A549 (cell line): ENCODE results near the gene KLHL24. TPM values are rescaled to one million over a fixed set of nuclear protein-coding genes. Genes with fewer than 3 reads are reported as not detected.

Source experiments
- ATAC-seq, 2 experiments: fragments of 200-7000 bp in 1 of 2; fragments of >200 bp in 1 of 2; cut with Nextera tagmentation in 1 of 2; cut with Tn5 transposase in 1 of 2; 3 replicates each; pipeline versions ENCODE4 v1.8.0 to v1.9.1; 2018 to 2020; ENCODE audit warnings: mild to moderate bottlenecking in 1 of 2, moderate library complexity in 1 of 2
- CTCF ChIA-PET: fragments of 300-600 bp; sonication (Branson Sonifier 250); formaldehyde crosslinking; extraction: SDS; loops from one replicate; lab custom pipeline; 2021; ENCODE audit warnings: antibody characterized with exemption, inconsistent platforms; lab: Yijun Ruan, JAX
- POLR2A ChIA-PET: fragments of 350-600 bp; formaldehyde crosslinking; extraction: SDS; loops from one replicate; lab custom pipeline; 2021; ENCODE audit warnings: antibody characterized with exemption, inconsistent platforms; lab: Yijun Ruan, JAX
- DNase-seq, 2 experiments: peaks; one replicate each; pipeline versions ENCODE4 v3.0.0 to v3.0.0-alpha.2; 2011 to 2016; ENCODE audit warnings: low read depth in 1 of 2, low spot score in 1 of 2
- FAIRE-seq: peaks from 2 replicates; lab custom pipeline; 2011; peaks lifted over from hg19 to GRCh38; lab: Jason Lieb, UNC
- H3K27ac ChIP-seq, 2 experiments: fragments of >200 bp; sonication (Bioruptor Twin); formaldehyde crosslinking; 3 replicates each; pipeline ENCODE4 v1.5.1; 2016 to 2017
- H3K4me1 ChIP-seq: fragments of >200 bp; sonication (Bioruptor Twin); formaldehyde crosslinking; 3 replicates; pipeline ENCODE4 v1.6.1; 2016
- H3K4me2 ChIP-seq: fragments of >200 bp; sonication (Bioruptor Twin); formaldehyde crosslinking; 3 replicates; pipeline ENCODE4 v1.6.1; 2016
- H3K4me3 ChIP-seq: fragments of >200 bp; sonication (Bioruptor Twin); formaldehyde crosslinking; 3 replicates; pipeline ENCODE4 v1.5.1; 2016
- H3K9me3 ChIP-seq: fragments of >200 bp; sonication (Bioruptor Twin); formaldehyde crosslinking; 3 replicates; pipeline ENCODE4 v1.6.1; 2016
- CBX2 ChIP-seq: fragments of 200-600 bp; sonication (generic); IDR thresholded peaks from 2 replicates; pipeline ENCODE4 v1.6.1; 2016; ENCODE audit warnings: low read depth, mild to moderate bottlenecking, borderline replicate concordance
- CBX8 ChIP-seq: fragments of 200-600 bp; sonication (generic); IDR thresholded peaks from 2 replicates; pipeline ENCODE4 v1.6.1; 2016
- CEBPB ChIP-seq, 2 experiments: fragments of >200 bp in 1 of 2; sonication (Bioruptor Twin) in 1 of 2; formaldehyde crosslinking in 1 of 2; IDR thresholded peaks; 2 replicates each; pipeline ENCODE4 v1.6.1; 2012 to 2016
- CHD2 ChIP-seq: fragments of 150-350 bp; IDR thresholded peaks from 2 replicates; pipeline ENCODE4 v1.6.1; 2014; ENCODE audit warnings: low read length; ENCODE audit not compliant: partially characterized antibody
- CHD4 ChIP-seq: fragments of 200-600 bp; sonication (generic); IDR thresholded peaks from 2 replicates; pipeline ENCODE4 v1.6.1; 2016; ENCODE audit warnings: antibody characterized with exemption, mild to moderate bottlenecking, borderline replicate concordance
- EHF ChIP-seq: fragments of 250-450 bp; sonication (Bioruptor Pico); IDR thresholded peaks from 2 replicates; pipeline ENCODE4 v1.5.0; 2020; ENCODE audit warnings: mild to moderate bottlenecking
- EP300 ChIP-seq, 2 experiments: fragments of >200 bp; sonication (Bioruptor Twin); formaldehyde crosslinking; IDR thresholded peaks; 2 replicates in 1 of 2; 3 replicates in 1 of 2; pipeline ENCODE4 v1.6.1; 2016 to 2017
- ESRRA ChIP-seq: fragments of 150-350 bp; IDR thresholded peaks from 2 replicates; pipeline ENCODE4 v1.6.1; 2014; ENCODE audit warnings: mild to moderate bottlenecking, low read length, borderline replicate concordance
- FOSB ChIP-seq: fragments of 250-450 bp; sonication (Bioruptor Pico); IDR thresholded peaks from 2 replicates; pipeline ENCODE4 v1.5.0; 2020; ENCODE audit warnings: mild to moderate bottlenecking, moderate library complexity
- FOXS1 ChIP-seq: fragments of 250-450 bp; sonication (Bioruptor Pico); IDR thresholded peaks from 2 replicates; pipeline ENCODE4 v1.5.0; 2020; ENCODE audit warnings: mild to moderate bottlenecking, moderate library complexity
- HDAC2 ChIP-seq: fragments of 200-600 bp; sonication (generic); IDR thresholded peaks from 2 replicates; pipeline ENCODE4 v1.6.1; 2016
- HEYL ChIP-seq: fragments of 250-450 bp; sonication (Bioruptor Pico); IDR thresholded peaks from 2 replicates; pipeline ENCODE4 v1.8.0; 2021; ENCODE audit warnings: mild to moderate bottlenecking, moderate library complexity
- HOXA7 ChIP-seq: fragments of 250-450 bp; sonication (Bioruptor Pico); IDR thresholded peaks from 2 replicates; pipeline ENCODE4 v1.5.0; 2020; ENCODE audit warnings: mild to moderate bottlenecking, moderate library complexity
- JUN ChIP-seq, 2 experiments: fragments of >200 bp; sonication (Bioruptor Twin); formaldehyde crosslinking; IDR thresholded peaks; 2 replicates in 1 of 2; 3 replicates in 1 of 2; pipeline ENCODE4 v1.6.1; 2016 to 2017
- KDM5A ChIP-seq: fragments of 200-600 bp; sonication (generic); IDR thresholded peaks from 2 replicates; pipeline ENCODE4 v1.6.1; 2016; ENCODE audit warnings: antibody characterized with exemption, mild to moderate bottlenecking
- MAZ ChIP-seq: fragments of 150-350 bp; IDR thresholded peaks from 2 replicates; pipeline ENCODE4 v1.6.1; 2014; ENCODE audit warnings: antibody characterized with exemption, low read depth, low read length, borderline replicate concordance
- MYC ChIP-seq: IDR thresholded peaks from 2 replicates; pipeline ENCODE4 v1.6.1; 2012; ENCODE audit warnings: mild to moderate bottlenecking, inconsistent platforms, low read length, improper control_type of control experiment, borderline replicate concordance
- NFE2L2 ChIP-seq: fragments of 150-350 bp; conservative IDR thresholded peaks from 2 replicates; pipeline ENCODE4 v1.6.1; 2014; ENCODE audit warnings: low read length
- NPAS2 ChIP-seq: fragments of 250-450 bp; sonication (Bioruptor Pico); IDR thresholded peaks from 2 replicates; pipeline ENCODE4 v1.8.0; 2022; ENCODE audit warnings: mild to moderate bottlenecking, moderate library complexity, borderline replicate concordance
- NR3C1 ChIP-seq: fragments of >200 bp; sonication (Bioruptor Twin); formaldehyde crosslinking; IDR thresholded peaks from 3 replicates; pipeline ENCODE4 v1.6.1; 2017
- PHF8 ChIP-seq: fragments of 200-600 bp; sonication (generic); IDR thresholded peaks from 2 replicates; pipeline ENCODE4 v1.6.1; 2016; ENCODE audit warnings: low read depth, mild to moderate bottlenecking, antibody characterized with exemption, moderate library complexity, borderline replicate concordance
- POLR2A ChIP-seq: IDR thresholded peaks from 2 replicates; pipeline ENCODE4 v1.6.1; 2012; ENCODE audit warnings: mild to moderate bottlenecking, low read length
- POLR2AphosphoS2 ChIP-seq: conservative IDR thresholded peaks from 2 replicates; pipeline ENCODE4 v1.6.1; 2012; ENCODE audit warnings: low read length, improper control_type of control experiment, inconsistent platforms
- RARB ChIP-seq: fragments of 250-450 bp; sonication (Bioruptor Pico); IDR thresholded peaks from 2 replicates; pipeline ENCODE4 v1.8.0; 2021; ENCODE audit warnings: mild to moderate bottlenecking, moderate library complexity
- RCOR1 ChIP-seq: fragments of 150-350 bp; IDR thresholded peaks from 2 replicates; pipeline ENCODE4 v1.6.1; 2014; ENCODE audit warnings: antibody characterized with exemption, low read length, low read depth
- ZFP36 ChIP-seq: fragments of 450-650 bp; IDR thresholded peaks from 2 replicates; pipeline ENCODE4 v1.6.1; 2014; ENCODE audit warnings: borderline replicate concordance; ENCODE audit not compliant: partially characterized antibody
- ZNF302 ChIP-seq: fragments of 250-450 bp; sonication (Bioruptor Pico); IDR thresholded peaks from 2 replicates; pipeline ENCODE4 v1.9.0; 2021; ENCODE audit warnings: inconsistent platforms, mild to moderate bottlenecking, moderate library complexity
- ZSCAN20 ChIP-seq: fragments of 250-450 bp; sonication (Bioruptor Pico); IDR thresholded peaks from 2 replicates; pipeline ENCODE4 v1.8.0; 2022; ENCODE audit warnings: mild to moderate bottlenecking, moderate library complexity
- WGBS: methylation state at CpG from one replicate; pipeline ENCODE4 v1.1.6; 2017; ENCODE audit errors: missing lambda C conversion rate; 5-methylcytosine and 5-hydroxymethylcytosine counted together
- polyA plus RNA-seq, 4 experiments: library from polyadenylated mRNA; depleted of rRNA in 3 of 4; stranded (reverse); fragments of >200 nt; fragmentation: RNase III in 1 of 4; extraction: RNeasy Plus Mini Kit Qiagen cat#74134 plus additional on column Dnase treatment in 1 of 4; gene quantifications; 2 replicates in 3 of 4; 3 replicates in 1 of 4; pipeline ENCODE4 v1.2.3, GENCODE V29; 2011 to 2017
- TF ChIP-seq, protein P1 (sequence below): fragments of 250-450 bp; sonication (Bioruptor Pico); IDR thresholded peaks from 2 replicates; pipeline ENCODE4 v1.5.0; 2020; ENCODE audit warnings: low read depth, mild to moderate bottlenecking, moderate library complexity

Gene KLHL24
- polyA plus RNA-seq, 2 of the 4 experiments (the other 2 are of a cell fraction) = 4.0 to 11.9 TPM

DNA sequence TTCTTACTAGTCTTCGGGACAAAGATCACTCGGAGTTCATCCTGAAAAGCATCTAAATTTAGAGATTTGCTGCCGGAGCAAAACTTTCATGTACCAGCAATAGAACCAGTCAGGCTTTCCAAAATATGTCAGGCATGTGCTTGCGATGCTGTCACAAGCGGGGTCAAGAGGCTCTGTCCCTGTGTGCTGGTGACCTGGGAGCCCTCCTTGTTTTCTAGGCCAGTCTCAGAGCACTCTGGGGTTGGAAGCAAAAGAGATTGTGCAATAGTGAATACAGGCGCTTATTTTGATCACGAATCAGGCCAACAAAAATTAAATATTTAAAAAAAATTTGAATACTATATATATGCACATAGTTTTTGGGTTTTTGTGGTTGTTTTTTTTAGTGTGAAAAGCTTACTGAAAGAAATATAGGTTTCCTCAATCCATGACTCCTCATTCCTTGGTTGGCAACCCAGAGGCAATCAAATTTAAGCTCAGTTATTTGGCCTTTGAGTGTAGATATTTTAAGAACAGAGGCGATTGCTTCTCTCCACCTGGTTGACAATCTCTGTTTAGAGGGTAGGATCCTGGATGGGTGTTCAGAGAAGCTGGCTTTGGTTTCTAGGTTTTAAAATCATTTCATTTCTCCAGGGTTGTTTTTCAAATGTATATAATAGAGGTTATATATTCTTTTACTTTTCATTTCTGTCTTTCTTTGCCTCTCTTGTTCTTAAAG, 8.4 kb upstream of the KLHL24 start:
- Histone ChIP-seq H3K4me3 (no peak overlapping the region), H3K4me2 (no peak overlapping the region), H3K27ac (no peak overlapping the region), H3K9me3 (no peaks in the 10 kb centered on the region), H3K4me1 (no peaks in the 10 kb centered on the region)
- CTCF ChIA-PET = no interaction called here
- POLR2A ChIA-PET = no interaction called here
- 64% methylated on average over 8 of the region's 8 CpGs for WGBS
- FAIRE-seq (no peak), DNase-seq (no peak), ATAC-seq (no peak)
- no peak for TF ChIP-seq HEYL (CRISPR knock-in tag)
- no peak for TF ChIP-seq ZFP36
- TF ChIP-seq EP300 (IDR thresholded peaks at IDR 0.05) = no peak
- TF ChIP-seq CEBPB (IDR thresholded peaks at IDR 0.05) = no peak
- no peak for TF ChIP-seq FOXS1
- no peak for TF ChIP-seq NR3C1
- TF ChIP-seq RARB (CRISPR knock-in tag) = no peak
- no peak for TF ChIP-seq KDM5A
- TF ChIP-seq CHD2 = no peak
- TF ChIP-seq ZSCAN20 = no peak
- TF ChIP-seq HDAC2 = no peak
- no peak for TF ChIP-seq MYC
- no peak for TF ChIP-seq EHF (CRISPR knock-in tag)
- no peak for TF ChIP-seq ZNF302 (CRISPR knock-in tag)
- TF ChIP-seq RCOR1 = no peak
- no peak for TF ChIP-seq NFE2L2

- Histone ChIP-seq H3K4me2 (no peak overlapping the region), H3K4me1 (no peaks in the 10 kb centered on the region), H3K27ac (no peak overlapping the region), H3K4me3 (no peak overlapping the region), H3K9me3 (no peaks in the 10 kb centered on the region)
- FAIRE-seq (no peak), DNase-seq (no peak), ATAC-seq (no peak)
- ChIA-PET POLR2A (no interaction called here), CTCF (no interaction called here)
- TF ChIP-seq PHF8 (no peak), POLR2A (no peak), FOSB (CRISPR knock-in tag) (no peak), ESRRA (no peak), MAZ (no peak), CHD4 (no peak), MYC (no peak), EP300 (IDR thresholded peaks at IDR 0.05) (no peak), CBX8 (no peak), NPAS2 (CRISPR knock-in tag) (no peak), CBX2 (no peak), POLR2AphosphoS2 (no peak), RCOR1 (no peak), JUN (IDR thresholded peaks at IDR 0.05) (no peak), ZFP36 (no peak), CHD2 (no peak), HOXA7 (CRISPR knock-in tag) (no peak)
- TF ChIP-seq, protein P1, sequence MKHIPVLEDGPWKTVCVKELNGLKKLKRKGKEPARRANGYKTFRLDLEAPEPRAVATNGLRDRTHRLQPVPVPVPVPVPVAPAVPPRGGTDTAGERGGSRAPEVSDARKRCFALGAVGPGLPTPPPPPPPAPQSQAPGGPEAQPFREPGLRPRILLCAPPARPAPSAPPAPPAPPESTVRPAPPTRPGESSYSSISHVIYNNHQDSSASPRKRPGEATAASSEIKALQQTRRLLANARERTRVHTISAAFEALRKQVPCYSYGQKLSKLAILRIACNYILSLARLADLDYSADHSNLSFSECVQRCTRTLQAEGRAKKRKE (CRISPR knock-in tag) = no peak
- WGBS = 88% methylated on average over 3 of the region's 3 CpGs
These were observed 5.7 kb upstream of the KLHL24 start for GRCh38 chr3:183629546-183630301.
